Activated CD8-positive, alpha-beta T cell treated with anti-CD3 and anti-CD28 coated beads, Interleukin-2, amount 10 ng/mL, durations not matched to agents 7 days and 5 days (primary cell): ENCODE data around the gene CTNNA2. TPM values are rescaled to one million over a fixed set of nuclear protein-coding genes. Genes with fewer than 3 reads are reported as not detected.

Experiments used
- ATAC-seq: fragments of 150-1000 bp; cut with Tn5 transposase; one replicate; pipeline ENCODE4 v1.10.0; 2021; ENCODE audit warnings: moderate library complexity
- CTCF ChIA-PET: fragments of 350-600 bp; sonication (Branson Sonifier 250); formaldehyde crosslinking; loops from one replicate; lab custom pipeline; 2021; ENCODE audit warnings: antibody characterized with exemption; lab: Charles Lee
- POLR2A ChIA-PET: fragments of 350-600 bp; sonication (Branson Sonifier 250); formaldehyde crosslinking; loops from one replicate; lab custom pipeline; 2021; ENCODE audit warnings: antibody characterized with exemption; lab: Charles Lee
- DNase-seq: peaks from one replicate; pipeline ENCODE4 v3.0.0-alpha.2; 2020
- H3K27ac Mint-ChIP-seq: one replicate; pipeline ENCODE4 v1.8.0; 2021; ENCODE audit warnings: mild to moderate bottlenecking, mixed read lengths
- H3K27me3 Mint-ChIP-seq: one replicate; pipeline ENCODE4 v1.8.0; 2021; ENCODE audit warnings: low read depth, mixed read lengths
- H3K36me3 Mint-ChIP-seq: one replicate; pipeline ENCODE4 v1.8.0; 2021; ENCODE audit warnings: low read depth, mixed read lengths
- H3K4me1 Mint-ChIP-seq: one replicate; pipeline ENCODE4 v1.8.0; 2021; ENCODE audit warnings: low read depth, mixed read lengths
- H3K4me3 Mint-ChIP-seq: one replicate; pipeline ENCODE4 v1.8.0; 2021; ENCODE audit warnings: mild to moderate bottlenecking, mixed read lengths
- H3K9me3 Mint-ChIP-seq: one replicate; pipeline ENCODE4 v1.8.0; 2022; ENCODE audit warnings: mixed read lengths; ENCODE audit not compliant: insufficient read depth
- total RNA-seq, 2 experiments: library from RNA; stranded (reverse); gene quantifications; one replicate each; pipeline ENCODE4 v1.2.3, GENCODE V29; 2021

Gene CTNNA2
- total RNA-seq, 2 experiments from 2014 or later: not detected

GRCh38 chr2:79576451-79576850 lies 63.6 kb downstream of the CTNNA2 start:
- ATAC-seq (no peak), DNase-seq (no peak)
- no peaks in the 10 kb centered on the region for H3K4me1 Mint-ChIP-seq
- H3K9me3 Mint-ChIP-seq: peaks cover 8% of the 10 kb centered on the region
- ChIA-PET CTCF (no interaction called here), POLR2A (no interaction called here)
- no peaks in the 10 kb centered on the region for H3K27me3 Mint-ChIP-seq
- no peak overlapping the region for H3K4me3 Mint-ChIP-seq
- no peak overlapping the region for H3K27ac Mint-ChIP-seq
- no peaks in the 10 kb centered on the region for H3K36me3 Mint-ChIP-seq

DNA sequence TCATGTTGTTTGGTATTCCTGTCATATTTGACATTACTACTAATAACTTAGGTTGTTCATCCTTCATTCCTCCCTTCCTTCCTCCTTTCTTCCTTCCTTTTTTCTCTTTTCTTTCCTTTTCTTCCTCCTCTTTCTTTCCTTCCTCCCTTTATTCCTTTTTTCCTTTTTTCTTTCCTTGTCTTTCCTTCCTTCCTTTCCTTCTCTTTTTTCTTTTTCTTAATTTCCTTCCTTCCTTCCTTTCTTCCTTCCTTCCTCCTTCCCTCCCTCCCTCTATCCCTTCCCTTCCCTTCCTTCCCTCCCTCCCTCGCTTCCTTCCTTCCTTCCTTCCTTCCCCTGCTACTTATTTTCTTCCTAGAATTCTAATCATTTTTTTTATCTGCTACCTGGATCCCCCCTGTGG lies 66.1 kb downstream of the CTNNA2 start:
- DNase-seq: no peak
- no peak overlapping the region for H3K27ac Mint-ChIP-seq
- no peak overlapping the region for H3K4me3 Mint-ChIP-seq
- CTCF ChIA-PET: no interaction called here
- POLR2A ChIA-PET: no interaction called here
- H3K36me3 Mint-ChIP-seq: no peaks in the 10 kb centered on the region
- no peaks in the 10 kb centered on the region for H3K27me3 Mint-ChIP-seq
- H3K9me3 Mint-ChIP-seq: no peaks in the 10 kb centered on the region
- no peaks in the 10 kb centered on the region for H3K4me1 Mint-ChIP-seq
- no peak for ATAC-seq

GRCh38 chr2:79580175-79580574 lies 67.3 kb downstream of the CTNNA2 start:
- H3K27me3 Mint-ChIP-seq: no peaks in the 10 kb centered on the region
- H3K4me1 Mint-ChIP-seq: no peaks in the 10 kb centered on the region
- DNase-seq (no peak), ATAC-seq (no peak)
- ChIA-PET POLR2A (no interaction called here), CTCF (no interaction called here)
- H3K4me3 Mint-ChIP-seq: no peak overlapping the region
- H3K36me3 Mint-ChIP-seq: no peaks in the 10 kb centered on the region
- H3K27ac Mint-ChIP-seq: no peak overlapping the region
- no peaks in the 10 kb centered on the region for H3K9me3 Mint-ChIP-seq

DNA sequence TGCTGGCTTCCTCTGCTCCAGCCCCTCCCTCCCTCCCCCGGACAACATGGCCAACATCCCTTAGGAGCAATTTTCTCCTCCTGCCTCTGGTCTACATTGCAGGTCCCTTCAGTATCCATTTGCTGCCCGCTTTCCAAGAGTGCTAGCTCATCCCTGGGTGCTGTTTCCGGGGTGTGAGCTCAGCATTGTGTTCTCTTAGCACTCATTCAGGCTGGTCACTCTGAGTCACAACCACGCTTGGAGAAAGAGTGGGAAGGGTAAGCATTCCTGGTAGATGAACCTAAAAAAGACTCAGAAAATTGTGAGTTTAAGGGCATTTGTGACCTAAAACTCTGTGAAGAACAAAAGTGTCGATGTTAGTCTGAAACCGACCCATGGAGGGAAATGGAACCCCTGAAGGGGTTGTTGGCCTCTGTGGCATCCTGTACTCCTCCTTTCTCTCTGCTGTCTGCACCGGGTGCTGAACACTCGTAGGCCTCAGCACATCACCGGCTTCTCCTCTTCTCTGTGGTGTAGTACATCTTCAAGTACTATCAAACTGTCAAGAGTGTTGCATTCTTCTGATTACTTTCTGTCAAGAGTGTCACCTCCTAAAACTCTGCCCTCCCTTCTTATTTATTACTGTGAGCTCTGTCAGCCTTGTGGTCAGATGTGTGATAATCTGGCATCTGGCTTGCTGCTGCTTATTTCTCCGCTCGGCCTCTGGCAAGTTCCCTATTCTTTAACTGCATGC lies 73.0 kb downstream of the CTNNA2 start:
- Mint-ChIP-seq H3K9me3 (no peaks in the 10 kb centered on the region), H3K36me3 (no peaks in the 10 kb centered on the region), H3K27ac (no peak overlapping the region), H3K4me1 (no peaks in the 10 kb centered on the region), H3K4me3 (no peak overlapping the region), H3K27me3 (no peaks in the 10 kb centered on the region)
- POLR2A ChIA-PET: no interaction called here
- ATAC-seq (no peak), DNase-seq (no peak)
- CTCF ChIA-PET: no interaction called here

DNA sequence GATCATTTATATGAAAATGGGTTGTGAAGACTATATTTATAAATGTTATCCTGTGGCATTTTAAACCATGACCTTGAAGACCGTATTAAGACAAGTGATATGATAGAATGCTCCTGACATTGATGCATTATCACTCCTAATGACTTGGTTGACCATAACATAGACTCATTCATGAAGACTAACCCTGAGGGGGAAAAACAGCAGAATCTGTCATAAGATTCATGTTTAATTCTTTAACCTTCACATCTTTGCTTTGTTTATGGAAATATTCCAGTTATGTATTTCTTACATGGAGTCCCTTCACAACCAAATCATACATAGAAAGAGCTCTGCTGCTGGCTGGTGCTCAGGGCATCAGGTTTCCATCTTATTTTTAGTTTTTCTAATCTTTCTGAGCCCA lies 78.4 kb downstream of the CTNNA2 start:
- H3K4me3 Mint-ChIP-seq: no peak overlapping the region
- ChIA-PET CTCF (no interaction called here), POLR2A (no interaction called here)
- no peaks in the 10 kb centered on the region for H3K27me3 Mint-ChIP-seq
- H3K9me3 Mint-ChIP-seq: peaks cover 3% of the 10 kb centered on the region
- DNase-seq (no peak), ATAC-seq (no peak)
- H3K4me1 Mint-ChIP-seq: no peaks in the 10 kb centered on the region
- H3K36me3 Mint-ChIP-seq: no peaks in the 10 kb centered on the region
- no peak overlapping the region for H3K27ac Mint-ChIP-seq

DNA sequence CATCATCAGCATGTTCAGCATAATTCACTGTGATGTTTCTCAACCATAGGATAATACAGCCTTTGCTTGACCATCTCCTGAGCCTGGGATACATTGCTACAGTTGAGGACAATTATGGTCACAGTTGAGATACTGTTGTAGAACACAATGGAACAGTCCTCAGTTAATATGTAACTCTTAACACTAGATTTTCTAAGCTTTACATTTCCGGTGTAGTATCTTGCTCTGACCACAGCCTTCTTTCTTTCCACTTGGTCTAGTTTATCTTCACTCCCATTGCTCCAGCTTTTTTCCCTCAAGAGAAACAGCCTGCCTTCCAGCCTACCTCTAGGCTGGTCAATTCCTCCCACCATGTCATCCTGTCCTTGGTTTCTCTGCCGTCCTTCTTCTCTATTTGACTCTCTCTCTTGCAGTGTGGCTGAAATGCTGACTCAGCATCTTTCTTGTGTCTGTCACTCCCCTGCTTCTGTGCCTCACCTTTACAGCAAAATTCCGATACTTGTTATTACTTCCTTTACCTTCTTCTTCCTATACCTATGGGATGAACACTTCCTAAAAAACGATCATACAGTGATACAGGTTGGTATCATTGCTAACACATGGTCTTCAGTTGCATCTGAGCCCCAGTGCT lies 80.5 kb downstream of the CTNNA2 start:
- peaks cover 3% of the 10 kb centered on the region for H3K9me3 Mint-ChIP-seq
- DNase-seq (no peak), ATAC-seq (no peak)
- no peaks in the 10 kb centered on the region for H3K27me3 Mint-ChIP-seq
- H3K27ac Mint-ChIP-seq: no peak overlapping the region
- no peaks in the 10 kb centered on the region for H3K36me3 Mint-ChIP-seq
- POLR2A ChIA-PET: no interaction called here
- H3K4me3 Mint-ChIP-seq: no peak overlapping the region
- no peaks in the 10 kb centered on the region for H3K4me1 Mint-ChIP-seq
- CTCF ChIA-PET: no interaction called here

DNA sequence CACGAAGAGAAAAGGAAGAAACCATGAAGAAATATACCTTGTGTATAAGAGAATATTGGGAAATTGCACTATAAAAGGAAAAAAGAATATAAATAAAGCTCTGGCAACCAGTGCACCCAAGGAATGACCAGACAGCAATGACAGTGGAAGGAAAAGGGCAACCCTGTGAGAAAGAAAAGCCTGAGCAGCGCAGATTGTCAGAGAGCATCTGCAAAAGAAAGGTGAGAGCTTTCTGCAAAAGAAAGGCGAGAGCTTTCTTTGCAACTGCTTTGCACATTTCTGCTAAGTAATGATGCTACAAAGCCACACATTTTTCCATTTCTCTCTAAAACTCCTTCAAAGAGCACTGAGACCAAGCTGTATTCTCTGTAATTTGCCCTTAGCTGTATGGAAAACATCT lies 83.6 kb downstream of the CTNNA2 start:
- H3K27me3 Mint-ChIP-seq: no peaks in the 10 kb centered on the region
- H3K4me3 Mint-ChIP-seq: no peak overlapping the region
- no peaks in the 10 kb centered on the region for H3K4me1 Mint-ChIP-seq
- H3K36me3 Mint-ChIP-seq: no peaks in the 10 kb centered on the region
- H3K27ac Mint-ChIP-seq: no peak overlapping the region
- no peak for ATAC-seq
- DNase-seq: no peak
- ChIA-PET CTCF (no interaction called here), POLR2A (no interaction called here)
- H3K9me3 Mint-ChIP-seq: peaks cover 16% of the 10 kb centered on the region

- Mint-ChIP-seq H3K27me3 (no peaks in the 10 kb centered on the region), H3K9me3 (peaks cover 6% of the 10 kb centered on the region), H3K4me3 (no peak overlapping the region), H3K36me3 (no peaks in the 10 kb centered on the region), H3K27ac (no peak overlapping the region), H3K4me1 (no peaks in the 10 kb centered on the region)
- POLR2A ChIA-PET: no interaction called here
- CTCF ChIA-PET: no interaction called here
- ATAC-seq: no peak
- DNase-seq: no peak
Observed at GRCh38 chr2:79604748-79605147, 91.9 kb downstream of the CTNNA2 start.

GRCh38 chr2:79611448-79612016 lies 98.7 kb downstream of the CTNNA2 start:
- no peak for DNase-seq
- Mint-ChIP-seq H3K9me3 (peaks cover 14% of the 10 kb centered on the region), H3K36me3 (no peaks in the 10 kb centered on the region), H3K27me3 (no peaks in the 10 kb centered on the region), H3K27ac (no peak overlapping the region), H3K4me3 (no peak overlapping the region), H3K4me1 (no peaks in the 10 kb centered on the region)
- ChIA-PET CTCF (no interaction called here), POLR2A (no interaction called here)
- no peak for ATAC-seq

GRCh38 chr2:79612999-79613398 lies 100.1 kb downstream of the CTNNA2 start:
- DNase-seq (no peak), ATAC-seq (no peak)
- Mint-ChIP-seq H3K4me1 (no peaks in the 10 kb centered on the region), H3K27me3 (no peaks in the 10 kb centered on the region), H3K4me3 (no peak overlapping the region), H3K27ac (no peak overlapping the region), H3K36me3 (no peaks in the 10 kb centered on the region), H3K9me3 (peaks cover 14% of the 10 kb centered on the region)
- ChIA-PET POLR2A (no interaction called here), CTCF (no interaction called here)

- Mint-ChIP-seq H3K4me3 (no peak overlapping the region), H3K4me1 (no peaks in the 10 kb centered on the region), H3K36me3 (no peaks in the 10 kb centered on the region), H3K27me3 (no peaks in the 10 kb centered on the region), H3K9me3 (peaks cover 17% of the 10 kb centered on the region), H3K27ac (no peak overlapping the region)
- ChIA-PET CTCF (no interaction called here), POLR2A (no interaction called here)
- ATAC-seq: no peak
- DNase-seq: no peak
Observed at GRCh38 chr2:79619442-79619841, 106.6 kb downstream of the CTNNA2 start.

DNA sequence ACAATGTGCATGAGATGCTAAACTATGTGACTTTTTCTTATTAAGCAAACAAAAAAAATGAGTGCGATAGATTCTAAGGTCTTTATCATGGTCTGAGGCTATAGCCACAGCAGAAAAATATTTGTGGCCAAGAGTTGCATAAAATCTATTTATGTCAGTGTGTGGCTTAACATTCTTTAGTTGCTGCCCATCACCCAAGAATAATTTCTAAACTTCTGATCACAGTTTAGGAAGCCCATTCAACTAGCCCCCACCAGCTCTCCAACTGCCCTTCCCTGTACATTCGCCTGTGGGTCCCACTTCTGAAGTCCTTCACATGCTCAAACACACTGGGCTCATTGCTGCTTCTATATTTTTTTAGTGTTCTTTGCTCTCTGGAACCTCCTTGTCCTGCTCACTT lies 107.1 kb downstream of the CTNNA2 start:
- ATAC-seq: no peak
- H3K4me3 Mint-ChIP-seq: no peak overlapping the region
- DNase-seq: no peak
- H3K9me3 Mint-ChIP-seq: peaks cover 17% of the 10 kb centered on the region
- POLR2A ChIA-PET: no interaction called here
- no peaks in the 10 kb centered on the region for H3K27me3 Mint-ChIP-seq
- no peaks in the 10 kb centered on the region for H3K4me1 Mint-ChIP-seq
- CTCF ChIA-PET: no interaction called here
- H3K27ac Mint-ChIP-seq: no peak overlapping the region
- no peaks in the 10 kb centered on the region for H3K36me3 Mint-ChIP-seq
